GM21786 (cell line): Measurements from ENCODE around the gene MAGEB6.
"Not testable (repeated sequence)": the region's sequence is repeated elsewhere in the genome, so short reads cannot be mapped to it uniquely, and the experiment has no call there.

Source experiments
- ATAC-seq: cut with Tn5 transposase; IDR thresholded peaks from one replicate; pipeline ENCODE4 v1.9.1; 2021; ENCODE audit not compliant: unreplicated experiment

Gene MAGEB6, protein sequence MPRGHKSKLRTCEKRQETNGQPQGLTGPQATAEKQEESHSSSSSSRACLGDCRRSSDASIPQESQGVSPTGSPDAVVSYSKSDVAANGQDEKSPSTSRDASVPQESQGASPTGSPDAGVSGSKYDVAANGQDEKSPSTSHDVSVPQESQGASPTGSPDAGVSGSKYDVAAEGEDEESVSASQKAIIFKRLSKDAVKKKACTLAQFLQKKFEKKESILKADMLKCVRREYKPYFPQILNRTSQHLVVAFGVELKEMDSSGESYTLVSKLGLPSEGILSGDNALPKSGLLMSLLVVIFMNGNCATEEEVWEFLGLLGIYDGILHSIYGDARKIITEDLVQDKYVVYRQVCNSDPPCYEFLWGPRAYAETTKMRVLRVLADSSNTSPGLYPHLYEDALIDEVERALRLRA

DNA sequence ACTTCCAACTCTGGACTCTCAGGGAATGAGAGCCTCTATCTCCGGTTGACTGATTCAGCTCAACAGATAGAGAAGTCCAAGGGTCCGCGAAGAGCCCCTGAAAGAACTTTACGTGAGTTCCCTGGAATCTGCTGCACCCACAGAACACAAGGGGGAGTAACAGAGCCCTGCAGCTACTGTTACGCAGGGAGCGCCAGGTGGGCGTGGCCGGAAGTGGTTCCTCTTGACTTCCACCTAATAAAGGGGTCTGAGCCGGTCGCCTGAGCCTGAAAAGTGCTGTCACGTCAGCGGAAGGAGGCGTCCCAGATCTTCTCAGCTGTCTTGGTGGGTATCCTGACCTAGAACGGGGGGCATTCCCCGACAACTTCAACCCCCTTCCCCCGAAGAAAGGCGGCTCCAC is at the start of gene MAGEB6:
Gene MAGEB6 (plus strand): TSS at position 237 of the 400 bp plus-strand sequence. CDS start 1,407 bp downstream, outside the sequence.
- ATAC-seq = no peak

DNA sequence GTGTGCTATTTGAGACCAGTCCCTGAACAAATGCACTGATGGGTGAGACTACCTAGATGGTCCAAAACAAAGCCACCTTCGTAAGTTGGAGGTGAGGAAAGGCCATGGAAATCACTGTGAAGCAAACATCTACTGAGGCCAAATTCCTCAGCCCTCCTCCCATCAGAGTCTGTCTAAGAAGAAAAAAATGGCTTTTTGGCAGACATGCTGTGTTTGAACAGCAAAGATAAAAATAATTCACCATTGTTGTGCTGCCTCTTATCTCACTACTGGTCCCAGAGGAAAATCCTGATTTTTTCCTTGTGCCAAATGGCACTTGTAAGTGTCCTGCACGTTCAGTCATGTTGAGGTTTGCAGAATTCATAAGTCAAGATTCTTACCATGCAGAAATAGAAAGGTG is 46.2 kb upstream of the MAGEB6 start:
- no peak for ATAC-seq

DNA sequence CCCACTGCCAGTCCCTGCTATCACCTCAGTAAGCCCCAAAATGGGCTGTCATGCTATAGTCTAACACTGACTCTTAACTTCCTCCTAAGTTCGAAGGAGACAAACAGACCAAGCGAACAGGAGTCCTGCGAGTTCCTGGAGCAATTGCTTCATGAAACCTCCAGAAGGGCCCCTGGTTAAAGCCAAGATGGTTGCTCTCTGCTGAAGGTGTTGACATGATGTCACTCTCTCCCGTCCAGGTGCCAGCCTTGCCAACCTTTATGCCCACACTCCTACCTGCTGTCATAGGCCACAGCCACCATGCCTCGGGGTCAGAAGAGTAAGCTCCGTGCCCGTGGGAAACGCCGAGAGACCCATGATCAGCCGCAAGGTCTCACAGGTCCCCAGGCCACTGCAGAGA is 31.9 kb upstream of the MAGEB6 start, which contains the start of gene MAGEB6B:
Gene MAGEB6B (plus strand): TSS at position 301 of the 400 bp plus-strand sequence. CDS start 0 bp downstream, at position 301.
- no peak for ATAC-seq

DNA sequence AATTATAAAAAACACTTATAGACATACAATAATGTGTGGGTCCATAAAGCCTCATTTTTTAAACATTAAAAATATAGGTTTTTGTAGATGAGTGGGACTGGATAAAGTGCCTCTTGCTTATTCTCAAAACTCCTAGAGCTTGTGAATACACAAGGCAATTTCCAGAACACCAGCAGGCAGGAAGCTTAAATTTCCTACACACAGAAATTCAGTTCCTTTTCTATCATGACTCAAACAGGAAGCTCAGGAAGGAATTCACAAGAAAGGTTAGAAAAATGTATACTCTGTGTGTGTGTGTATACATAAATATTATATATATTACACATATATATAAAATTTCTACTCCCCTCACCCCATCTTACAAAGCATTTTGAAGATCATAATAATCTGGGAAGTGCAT is 11.3 kb downstream of the MAGEB6 start:
- no peak for ATAC-seq

DNA sequence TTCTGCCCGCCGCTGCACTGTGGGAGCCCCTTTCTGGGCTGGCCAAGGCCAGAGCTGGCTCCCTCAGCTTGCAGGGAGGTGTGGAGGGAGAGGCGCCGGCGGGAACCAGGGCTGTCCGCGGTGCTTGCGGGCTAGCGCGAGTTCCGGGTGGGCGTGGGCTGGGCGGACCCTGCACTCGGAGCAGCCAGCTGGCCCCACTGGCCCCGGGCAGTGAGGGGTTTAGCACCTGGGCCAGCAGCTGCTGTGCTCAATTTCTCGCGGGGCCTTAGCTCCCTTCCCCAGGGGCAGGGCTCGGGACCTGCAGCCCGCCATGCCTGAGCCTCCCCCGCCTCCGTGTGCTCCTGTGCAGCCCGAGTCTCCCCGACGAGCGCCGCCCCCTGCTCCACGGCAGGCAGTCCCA is 12.5 kb downstream of the MAGEB6 start:
- ATAC-seq = not testable (repeated sequence)

DNA sequence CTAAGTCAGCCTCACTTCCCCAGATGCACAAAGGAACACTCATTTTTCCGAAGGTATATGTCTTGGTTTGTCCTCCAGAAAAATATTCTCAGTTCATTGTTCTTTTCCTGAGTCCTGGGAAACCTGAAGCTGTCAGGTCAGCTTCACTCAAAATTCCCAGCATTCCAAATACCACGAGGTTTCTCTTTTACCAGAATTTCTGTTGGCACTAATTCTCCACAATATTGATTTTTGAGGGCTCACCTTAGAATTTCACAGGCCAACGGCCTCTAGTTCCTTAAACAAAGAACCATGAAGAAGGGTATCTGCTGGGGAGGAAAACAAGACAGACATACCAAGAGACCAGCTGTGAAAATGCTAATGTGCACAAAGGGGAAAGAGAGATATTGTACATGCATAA is 15.8 kb downstream of the MAGEB6 start:
- no peak for ATAC-seq

DNA sequence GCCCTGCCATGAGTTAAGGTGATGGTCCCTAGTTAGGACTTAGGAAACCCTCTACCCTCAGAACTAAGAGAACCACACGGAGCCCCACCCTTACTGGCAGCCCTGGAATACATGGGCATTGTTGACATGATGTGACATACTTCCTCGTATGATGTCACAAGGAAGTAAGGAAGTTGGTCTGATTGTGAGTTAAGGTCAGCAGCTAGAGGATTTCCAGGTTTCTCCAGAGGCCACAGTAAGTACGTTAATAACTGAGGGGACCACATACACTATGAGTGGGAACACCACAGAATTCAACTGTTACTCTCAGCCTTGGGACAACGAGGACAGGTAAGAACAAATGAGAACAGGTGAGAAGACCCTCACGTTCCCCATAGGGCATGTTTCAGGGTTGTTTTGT is 23.6 kb downstream of the MAGEB6 start, which contains the start of gene MAGEB5:
Gene MAGEB5 (plus strand): TSS at position 301 of the 400 bp plus-strand sequence. CDS start 1,133 bp downstream, outside the sequence.
- no peak for ATAC-seq

DNA sequence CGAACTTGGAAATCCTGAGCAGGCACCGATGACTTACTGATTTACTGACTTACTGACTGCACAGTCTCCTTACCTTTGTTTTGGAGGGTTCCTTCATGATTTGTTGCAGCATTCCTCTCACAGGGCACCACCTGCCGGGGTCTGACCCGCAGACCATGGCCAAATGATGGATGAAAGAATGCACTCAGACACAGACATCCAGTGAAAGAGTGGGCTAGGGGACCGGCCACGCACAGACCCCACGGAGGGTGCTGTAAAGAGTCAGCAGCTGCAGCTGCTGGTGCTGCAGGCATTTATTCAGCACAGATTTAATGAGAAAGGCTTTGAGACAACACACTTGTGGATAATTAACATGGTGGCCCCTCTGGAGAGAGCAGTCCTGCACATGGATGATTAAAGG is 27.1 kb downstream of the MAGEB6 start:
- no peak for ATAC-seq

DNA sequence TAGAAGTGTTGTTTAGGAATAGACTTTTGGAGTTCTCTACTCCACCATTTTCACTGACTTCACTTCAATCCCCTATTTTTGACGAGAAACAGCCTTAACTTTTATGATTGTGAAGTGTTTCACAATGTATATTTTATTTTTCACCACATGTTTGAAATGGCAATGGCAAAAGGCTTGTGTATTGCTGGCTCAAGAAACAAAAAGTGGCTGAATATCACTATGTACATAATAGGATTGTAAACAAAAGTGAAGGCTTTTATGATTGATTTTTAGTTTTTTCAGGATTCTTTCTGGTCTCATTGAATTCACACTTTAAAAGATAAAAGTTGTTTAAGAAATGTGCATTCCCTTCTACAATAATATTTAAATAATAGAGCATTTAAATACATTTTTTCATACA is 41.9 kb downstream of the MAGEB6 start:
- no peak for ATAC-seq
